Stimulated activated CD8-positive, alpha-beta memory T cell treated with anti-CD3 and anti-CD28 coated beads, Interleukin-7, amount 100 ng/mL, for 4 hours (primary cell): ENCODE data around the gene TRIOBP.

Experiments used
- DNase-seq, 2 donors: peaks; one replicate each; pipeline ENCODE4 v3.0.0-alpha.2; 2020; ENCODE audit warnings: low read depth in 2 of 2

The TRIOBP gene

GRCh38 chr22:37669586-37669985 is 27.3 kb upstream of the TRIOBP start:
- DNase-seq = no peak

GRCh38 chr22:37672206-37672919 is 24.5 kb upstream of the TRIOBP start:
- no peak for DNase-seq

DNA sequence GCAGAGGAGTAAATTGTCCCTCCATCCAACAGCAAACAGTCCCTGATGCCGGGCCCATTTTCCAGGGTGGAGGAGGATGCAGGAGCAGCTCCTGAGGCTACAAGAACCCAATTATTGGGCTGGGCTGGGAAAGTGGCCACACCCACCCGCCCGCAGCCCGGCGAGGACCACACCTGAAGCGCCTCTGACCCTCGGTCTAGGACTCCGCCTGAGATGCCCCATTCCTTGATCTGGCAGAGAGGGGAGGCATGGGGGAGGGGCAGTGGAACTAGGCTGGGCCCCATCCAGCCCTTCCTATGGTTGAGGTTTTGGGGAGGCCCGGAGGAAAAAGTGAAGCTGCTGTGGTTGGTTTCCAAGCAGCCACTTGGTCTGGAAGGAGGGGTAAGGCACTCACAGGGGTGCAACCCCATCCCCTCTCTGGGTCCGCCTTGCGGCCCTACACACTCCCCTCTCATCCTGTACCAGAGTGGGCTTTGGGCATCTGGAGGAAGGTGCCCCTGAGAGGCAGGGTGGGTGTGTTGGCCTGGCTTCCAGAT is 23.9 kb upstream of the TRIOBP start:
- DNase-seq = no peak

DNA sequence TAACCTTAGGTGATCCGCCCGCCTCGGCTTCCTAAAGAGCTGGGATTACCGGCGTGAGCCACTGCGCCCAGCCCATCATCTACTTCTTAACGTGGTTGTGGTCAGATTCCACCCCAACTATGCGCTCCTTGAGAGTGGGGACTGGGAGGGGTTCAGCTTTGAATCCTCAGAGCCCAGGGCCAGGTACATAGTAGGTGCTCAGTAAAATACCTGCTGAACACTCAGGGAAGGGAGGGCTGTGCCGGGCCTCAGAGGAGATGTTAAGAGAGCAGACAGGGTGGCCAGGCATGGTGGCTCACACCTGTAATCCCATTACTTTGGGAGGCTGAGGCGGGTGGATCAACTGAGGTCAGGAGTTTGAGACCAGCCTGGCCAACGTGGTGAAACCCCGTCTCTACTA is 22.6 kb upstream of the TRIOBP start:
- DNase-seq = no peak

DNA sequence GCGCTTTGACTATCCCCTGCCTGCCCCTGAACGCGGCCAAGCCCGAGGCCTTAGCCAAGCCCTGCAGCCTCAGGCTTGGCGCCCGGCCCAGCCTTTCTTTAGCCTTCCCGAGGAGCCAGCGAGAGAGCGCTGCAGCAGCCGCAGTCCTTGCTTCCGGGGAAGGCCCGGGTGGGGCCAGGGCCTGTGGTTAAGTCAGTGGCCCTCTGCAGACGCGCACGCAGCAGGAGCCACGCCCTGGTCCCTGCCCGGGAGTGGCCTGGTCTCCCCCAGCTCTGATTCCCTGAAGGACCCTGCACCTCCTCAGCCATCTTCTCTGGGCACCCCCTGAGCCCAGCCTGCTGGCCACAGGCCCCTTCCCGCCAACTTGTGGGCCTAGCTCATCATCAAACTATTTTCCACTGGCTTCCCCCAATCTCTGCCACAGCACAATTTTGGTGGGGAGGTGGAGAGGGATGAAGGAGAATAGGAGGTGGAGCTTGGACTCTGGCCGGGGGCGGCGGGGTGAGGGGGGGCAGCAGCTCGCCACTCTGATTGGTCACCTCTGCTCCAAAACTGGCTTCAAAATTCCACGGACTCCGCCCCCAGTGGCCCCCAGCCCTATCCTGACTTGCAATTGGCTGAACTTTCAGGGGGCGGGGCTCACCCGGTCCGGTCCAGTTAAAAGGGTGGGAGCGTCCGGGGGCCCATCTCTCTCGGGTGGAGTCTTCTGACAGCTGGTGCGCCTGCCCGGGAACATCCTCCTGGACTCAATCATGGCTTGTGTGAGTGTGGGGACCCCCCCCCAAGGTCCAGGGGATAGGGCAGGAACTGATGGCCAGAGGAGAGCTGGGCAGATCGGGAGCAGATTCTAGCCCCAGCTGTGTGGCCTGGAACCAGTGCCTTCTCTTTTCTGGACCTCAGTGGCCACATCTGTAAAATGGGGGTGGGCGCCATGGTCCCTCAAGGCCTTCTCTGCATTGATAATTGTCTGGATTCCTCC is 21.6 kb upstream of the TRIOBP start, which contains the start of gene LGALS1:
LGALS1 (plus strand) TSS at position 686 of the 979 bp plus-strand sequence; CDS start at position 753, 67 bp downstream.
- peak in 1 of 2 donors; percentile 52 for DNase-seq

- DNase-seq = peak in 1 of 2 donors; percentile 34
These were observed 20.7 kb upstream of the TRIOBP start for GRCh38 chr22:37675930-37676735.

GRCh38 chr22:37676736-37677492 is 19.9 kb upstream of the TRIOBP start:
- DNase-seq = peak; percentile 92 to 94

- DNase-seq = peak in 1 of 2 donors; percentile 35
These were observed 19.3 kb upstream of the TRIOBP start for GRCh38 chr22:37677493-37677974.

DNA sequence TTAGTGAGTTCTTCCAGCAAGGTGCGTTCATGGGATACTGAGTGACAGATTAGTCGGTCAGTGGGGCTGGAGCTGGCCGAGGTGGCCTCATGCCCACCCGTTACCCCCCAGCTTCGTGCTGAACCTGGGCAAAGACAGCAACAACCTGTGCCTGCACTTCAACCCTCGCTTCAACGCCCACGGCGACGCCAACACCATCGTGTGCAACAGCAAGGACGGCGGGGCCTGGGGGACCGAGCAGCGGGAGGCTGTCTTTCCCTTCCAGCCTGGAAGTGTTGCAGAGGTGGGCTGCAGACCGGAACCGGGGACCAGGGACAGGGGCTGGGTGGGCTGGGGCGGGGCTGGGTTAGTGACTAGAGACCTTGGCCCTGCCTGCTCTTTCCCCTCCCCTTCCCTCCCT is 18.5 kb upstream of the TRIOBP start:
- no peak for DNase-seq

- DNase-seq = no peak
These were observed 17.2 kb upstream of the TRIOBP start for GRCh38 chr22:37679670-37680069.

GRCh38 chr22:37680191-37680851 is 16.5 kb upstream of the TRIOBP start:
- DNase-seq = no peak

DNA sequence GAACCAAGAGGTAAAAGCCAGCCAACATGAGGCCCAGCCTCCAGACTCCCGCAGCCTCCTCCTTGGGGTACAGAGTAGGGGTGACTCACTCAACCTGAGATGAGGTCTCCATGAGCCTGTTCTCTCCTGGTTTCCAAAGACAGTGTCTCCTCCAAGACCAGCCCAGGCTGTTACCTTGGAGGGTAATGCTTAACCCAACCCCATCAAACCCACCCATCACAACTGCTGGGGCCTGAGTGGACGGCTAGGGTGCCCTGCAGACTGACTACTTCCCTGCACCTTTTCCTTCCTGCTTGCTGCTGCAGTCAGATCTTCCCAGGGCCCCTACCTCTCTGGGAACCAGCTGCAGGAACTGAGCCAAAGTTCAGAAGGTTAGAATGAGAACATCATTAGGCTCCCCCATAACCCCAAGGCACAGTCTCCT is 15.8 kb upstream of the TRIOBP start:
- no peak for DNase-seq

DNA sequence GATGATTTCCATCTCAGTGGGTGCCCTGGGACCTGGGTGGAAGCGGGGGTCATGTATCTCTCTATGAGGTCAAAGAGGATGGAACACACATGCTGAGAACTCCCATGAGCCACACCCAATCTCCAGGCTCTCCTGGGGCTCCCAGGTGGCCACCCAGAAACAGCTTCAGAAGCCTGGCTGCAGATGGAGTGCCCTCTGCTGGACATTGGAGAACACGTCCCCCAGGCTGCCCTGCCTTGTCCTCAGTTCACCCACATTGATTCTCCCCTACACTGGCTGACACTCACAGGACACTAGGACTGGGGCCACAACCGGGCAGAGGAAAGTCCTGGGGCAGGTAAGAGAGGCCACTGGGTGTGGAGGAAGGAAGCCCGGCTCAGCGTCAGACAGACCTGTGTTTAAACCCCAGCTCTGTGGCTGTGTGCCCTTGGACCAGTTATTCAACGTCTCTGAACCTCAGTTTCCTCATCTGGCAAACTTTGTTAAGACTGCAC is 15.2 kb upstream of the TRIOBP start:
- peak; percentile 46 to 53 for DNase-seq

- no peak for DNase-seq
These were observed 11.8 kb upstream of the TRIOBP start for GRCh38 chr22:37684803-37685615.

- DNase-seq = peak; percentile 63 to 67
These were observed 10.6 kb upstream of the TRIOBP start, which contains the start of gene NOL12 for GRCh38 chr22:37686002-37686982. NOL12 (plus strand) TSS chr22:37686343; CDS start chr22:37686393, 50 bp downstream.

DNA sequence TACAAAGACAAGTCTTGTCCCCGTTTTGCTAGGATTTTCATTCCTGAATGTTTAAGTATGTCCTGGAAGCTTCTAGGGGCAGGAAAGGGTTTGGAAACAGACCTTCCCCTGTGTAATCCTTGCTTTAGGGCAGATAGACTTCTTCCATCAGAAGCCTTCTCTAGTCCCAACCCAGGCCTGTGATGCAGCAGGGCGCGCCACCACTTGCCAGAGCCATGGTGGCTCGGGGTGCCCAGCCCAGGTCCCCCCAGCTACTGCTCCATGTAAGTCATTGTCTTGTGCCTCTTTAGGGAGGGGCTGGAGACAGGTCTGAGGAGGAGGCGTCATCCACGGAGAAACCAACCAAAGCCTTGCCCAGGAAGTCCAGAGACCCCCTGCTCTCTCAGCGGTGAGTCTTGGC is 6.4 kb upstream of the TRIOBP start:
- no peak for DNase-seq

DNA sequence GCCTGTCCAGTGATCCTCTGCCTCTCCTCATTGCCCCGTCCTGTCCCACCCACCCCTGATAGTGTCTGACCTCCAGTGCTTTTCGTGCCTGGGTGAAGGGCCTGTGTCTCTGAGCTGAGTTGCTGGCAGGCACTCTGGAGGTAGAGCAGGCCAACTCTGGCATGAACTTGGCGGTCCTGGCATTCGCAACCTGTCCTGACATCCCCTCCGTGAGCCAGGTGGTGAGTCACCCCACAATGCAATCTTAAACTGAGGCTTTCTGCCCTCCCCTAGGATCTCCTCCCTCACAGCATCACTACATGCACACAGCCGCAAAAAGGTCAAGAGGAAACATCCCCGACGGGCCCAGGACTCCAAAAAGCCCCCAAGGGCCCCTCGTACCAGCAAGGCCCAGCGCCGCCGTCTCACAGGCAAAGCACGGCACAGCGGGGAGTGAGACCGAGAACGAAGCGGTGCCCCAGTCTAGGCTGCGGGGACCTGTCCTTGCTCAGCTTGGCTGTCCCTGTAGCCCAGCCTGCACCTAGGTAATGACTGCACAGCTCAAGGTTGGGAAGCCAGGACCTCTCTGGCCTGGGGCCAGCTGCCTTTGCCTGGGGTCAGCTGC is 5.8 kb upstream of the TRIOBP start:
- DNase-seq = no peak
